DND-41 (cell line): Measurements from ENCODE around the gene SHCBP1.

Experiments used
- ATAC-seq: fragments of 200-7000 bp; cut with Tn5 transposase; 3 replicates; pipeline ENCODE4 v1.9.1; 2021; ENCODE audit warnings: low read depth; ENCODE audit not compliant: insufficient read depth
- DNase-seq: peaks from one replicate; pipeline ENCODE4 v3.0.0-alpha.2; 2020
- H2AFZ ChIP-seq: 2 replicates; pipeline ENCODE4 v1.6.0; 2012; ENCODE audit warnings: low read depth, low read length
- H3K27ac ChIP-seq: 2 replicates; pipeline ENCODE4 v1.5.1; 2012; ENCODE audit warnings: low read length, inconsistent platforms
- H3K27me3 ChIP-seq: fragments of 200-600 bp; sonication (generic); 2 replicates; pipeline ENCODE4 v1.6.0; 2012; ENCODE audit warnings: low read length, mild to moderate bottlenecking, inconsistent platforms; ENCODE audit not compliant: insufficient read depth, poor library complexity
- H3K36me3 ChIP-seq: 2 replicates; pipeline ENCODE4 v1.5.1; 2012; ENCODE audit warnings: low read length, inconsistent platforms; ENCODE audit not compliant: insufficient read depth
- H3K4me1 ChIP-seq: 2 replicates; pipeline ENCODE4 v1.5.1; 2012; ENCODE audit warnings: mild to moderate bottlenecking, low read length; ENCODE audit not compliant: insufficient read depth
- H3K4me2 ChIP-seq: 2 replicates; pipeline ENCODE4 v1.6.0; 2012; ENCODE audit warnings: mild to moderate bottlenecking, moderate library complexity, low read length, inconsistent platforms; ENCODE audit not compliant: insufficient read depth
- H3K4me3 ChIP-seq, 2 experiments: fragments of 200-600 bp in 1 of 2; shearing (Covaris generic) in 1 of 2; 2 replicates each; pipeline ENCODE4 v1.5.1; 2012 to 2016; ENCODE audit warnings: inconsistent platforms in 2 of 2, low read length in 2 of 2, mild to moderate bottlenecking in 2 of 2, low read depth in 1 of 2, moderate library complexity in 1 of 2
- H3K79me2 ChIP-seq: 2 replicates; pipeline ENCODE4 v1.6.0; 2012; ENCODE audit warnings: low read length, inconsistent platforms; ENCODE audit not compliant: insufficient read depth
- H3K9ac ChIP-seq: 2 replicates; pipeline ENCODE4 v1.6.0; 2012; ENCODE audit warnings: low read depth, mild to moderate bottlenecking, inconsistent platforms, low read length, moderate library complexity
- H3K9me3 ChIP-seq: 2 replicates; pipeline ENCODE4 v1.5.1; 2012; ENCODE audit warnings: low read length, moderate library complexity, mild to moderate bottlenecking, inconsistent platforms; ENCODE audit not compliant: insufficient read depth, severe bottlenecking
- H4K20me1 ChIP-seq: 2 replicates; pipeline ENCODE4 v1.6.0; 2012; ENCODE audit warnings: low read length; ENCODE audit not compliant: insufficient read depth
- EZH2 ChIP-seq: IDR thresholded peaks from 3 replicates; pipeline ENCODE4 v1.6.1; 2012; ENCODE audit warnings: borderline replicate concordance, low read depth, mild to moderate bottlenecking, moderate library complexity, low read length, inconsistent platforms; ENCODE audit not compliant: severe bottlenecking
- TF ChIP-seq, protein P1 (sequence below): IDR thresholded peaks from 2 replicates; pipeline ENCODE4 v1.5.1; 2012; ENCODE audit warnings: borderline replicate concordance, low read length, moderate library complexity, mild to moderate bottlenecking; ENCODE audit not compliant: poor library complexity, severe bottlenecking; ENCODE audit errors: extremely low read depth

SHCBP1 gene

GRCh38 chr16:46573008-46573833 is 48.0 kb downstream of the SHCBP1 start:
- no peaks in the 10 kb centered on the region for H3K4me1 ChIP-seq
- peaks cover 2% of the 10 kb centered on the region for H3K9me3 ChIP-seq
- no peak overlapping the region for H3K4me3 ChIP-seq
- peaks cover 8% of the 10 kb centered on the region; the same call in 1 of the 2 replicates for H3K36me3 ChIP-seq
- no peak for DNase-seq
- TF ChIP-seq, protein P1, sequence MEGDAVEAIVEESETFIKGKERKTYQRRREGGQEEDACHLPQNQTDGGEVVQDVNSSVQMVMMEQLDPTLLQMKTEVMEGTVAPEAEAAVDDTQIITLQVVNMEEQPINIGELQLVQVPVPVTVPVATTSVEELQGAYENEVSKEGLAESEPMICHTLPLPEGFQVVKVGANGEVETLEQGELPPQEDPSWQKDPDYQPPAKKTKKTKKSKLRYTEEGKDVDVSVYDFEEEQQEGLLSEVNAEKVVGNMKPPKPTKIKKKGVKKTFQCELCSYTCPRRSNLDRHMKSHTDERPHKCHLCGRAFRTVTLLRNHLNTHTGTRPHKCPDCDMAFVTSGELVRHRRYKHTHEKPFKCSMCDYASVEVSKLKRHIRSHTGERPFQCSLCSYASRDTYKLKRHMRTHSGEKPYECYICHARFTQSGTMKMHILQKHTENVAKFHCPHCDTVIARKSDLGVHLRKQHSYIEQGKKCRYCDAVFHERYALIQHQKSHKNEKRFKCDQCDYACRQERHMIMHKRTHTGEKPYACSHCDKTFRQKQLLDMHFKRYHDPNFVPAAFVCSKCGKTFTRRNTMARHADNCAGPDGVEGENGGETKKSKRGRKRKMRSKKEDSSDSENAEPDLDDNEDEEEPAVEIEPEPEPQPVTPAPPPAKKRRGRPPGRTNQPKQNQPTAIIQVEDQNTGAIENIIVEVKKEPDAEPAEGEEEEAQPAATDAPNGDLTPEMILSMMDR = no peak
- no peak for TF ChIP-seq EZH2
- H3K27me3 ChIP-seq = no peaks in the 10 kb centered on the region
- H3K9ac ChIP-seq = no peak overlapping the region
- H3K79me2 ChIP-seq = no peaks in the 10 kb centered on the region
- no peak overlapping the region for H3K4me2 ChIP-seq
- H3K27ac ChIP-seq = no peak overlapping the region
- no peaks in the 10 kb centered on the region for H4K20me1 ChIP-seq
- ATAC-seq = no peak
- H2AFZ ChIP-seq = no peak overlapping the region

GRCh38 chr16:46569231-46569735 is 51.9 kb downstream of the SHCBP1 start:
- Histone ChIP-seq H3K27ac (no peak overlapping the region), H3K9me3 (peaks cover 2% of the 10 kb centered on the region), H2AFZ (no peak overlapping the region), H3K4me1 (no peaks in the 10 kb centered on the region), H3K27me3 (no peaks in the 10 kb centered on the region), H3K79me2 (no peaks in the 10 kb centered on the region), H3K4me2 (no peak overlapping the region), H3K36me3 (no peaks in the 10 kb centered on the region), H4K20me1 (no peaks in the 10 kb centered on the region), H3K9ac (no peak overlapping the region), H3K4me3 (no peak overlapping the region)
- TF ChIP-seq, protein P1 = no peak
- TF ChIP-seq EZH2 = no peak
- ATAC-seq (no peak), DNase-seq (no peak)

- H3K27ac ChIP-seq = no peak overlapping the region
- TF ChIP-seq, protein P1 = no peak
- TF ChIP-seq EZH2 = no peak
- H3K36me3 ChIP-seq = no peaks in the 10 kb centered on the region
- H3K4me2 ChIP-seq = no peak overlapping the region
- H4K20me1 ChIP-seq = no peaks in the 10 kb centered on the region
- H3K4me1 ChIP-seq = no peaks in the 10 kb centered on the region
- no peaks in the 10 kb centered on the region for H3K27me3 ChIP-seq
- no peak overlapping the region for H3K9ac ChIP-seq
- H3K4me3 ChIP-seq = no peak overlapping the region
- no peaks in the 10 kb centered on the region for H3K79me2 ChIP-seq
- no peak for ATAC-seq
- no peak overlapping the region for H2AFZ ChIP-seq
- peaks cover 2% of the 10 kb centered on the region for H3K9me3 ChIP-seq
- no peak for DNase-seq
Observed at GRCh38 chr16:46568472-46569230, 52.5 kb downstream of the SHCBP1 start.
